Fibroblast of peridontal ligament (primary cell): ENCODE data around the gene C1QTNF1.
"Not testable (repeated sequence)": the region's sequence is repeated elsewhere in the genome, so short reads cannot be mapped to it uniquely, and the experiment has no call there.

Source experiments
- DNase-seq: peaks from one replicate; pipeline ENCODE4 v3.0.0-alpha.2; 2010; ENCODE audit errors: extremely low read depth

The C1QTNF1 gene

DNA sequence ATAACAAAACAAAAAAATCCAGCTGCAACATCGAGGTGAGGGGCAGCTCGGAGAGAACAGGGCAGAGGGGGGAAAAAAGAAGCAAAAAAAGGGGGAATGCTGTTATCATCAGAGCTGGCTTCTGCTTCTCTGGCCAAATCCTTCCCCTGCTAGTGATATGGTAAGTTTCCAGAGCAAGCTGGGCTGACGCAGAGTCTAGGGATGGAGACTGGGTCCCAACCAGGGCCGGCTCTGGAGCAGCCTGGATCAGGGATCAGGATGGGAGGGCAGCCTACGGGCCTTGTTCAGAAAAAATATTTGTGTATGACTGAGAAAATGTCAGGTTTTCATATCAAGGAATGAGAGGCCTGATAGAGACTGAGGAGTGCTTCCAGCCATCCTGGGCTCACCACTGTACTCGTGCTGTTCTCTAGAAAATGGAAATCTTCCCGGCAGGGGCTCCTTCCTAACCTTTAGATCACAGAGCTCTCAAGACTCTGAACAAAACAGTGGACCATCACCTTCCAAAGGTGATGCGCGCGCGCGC is 726 bp upstream of the C1QTNF1 start:
- DNase-seq: no peak

DNA sequence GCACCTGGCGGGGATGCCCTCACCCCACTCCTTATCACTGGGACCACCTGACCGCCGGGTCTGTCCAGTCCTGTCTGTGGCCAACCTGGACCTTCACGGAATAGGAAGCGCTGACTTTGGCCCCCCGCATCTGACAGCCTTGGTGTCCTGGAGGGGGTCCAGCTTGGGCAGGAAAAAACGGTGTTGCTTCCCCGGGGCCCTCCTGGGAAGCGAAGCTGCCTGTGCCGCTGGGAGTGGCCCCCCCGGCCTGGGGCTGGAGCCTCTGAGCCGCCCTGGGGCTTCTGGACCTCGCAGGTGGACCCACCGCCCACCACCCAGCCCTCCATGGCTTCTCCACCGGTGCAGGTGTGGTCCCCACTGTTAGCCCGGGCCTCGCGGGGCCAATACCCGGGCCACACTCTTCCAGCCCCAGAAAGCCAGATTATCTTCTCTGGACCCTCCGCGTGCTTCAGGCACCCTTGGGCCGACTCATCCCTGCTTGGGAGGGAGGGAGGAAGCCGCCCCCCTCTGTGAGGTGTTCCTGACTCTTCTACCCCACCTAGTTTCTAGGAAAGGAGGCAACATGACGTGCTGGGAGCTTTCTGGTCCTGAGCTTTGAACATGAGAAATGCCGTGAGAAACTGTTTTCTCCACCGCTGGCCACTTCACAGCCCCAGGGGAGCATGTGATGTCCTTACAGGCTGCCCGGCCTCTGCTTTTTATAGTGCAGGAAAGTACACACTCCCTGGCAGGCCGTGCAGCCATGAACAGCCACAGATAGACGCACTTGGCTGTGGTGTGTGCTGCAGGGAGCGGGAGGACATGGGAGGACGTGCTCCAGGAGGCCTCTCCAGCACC is 1.1 kb downstream of the C1QTNF1 start:
- no peak for DNase-seq

DNA sequence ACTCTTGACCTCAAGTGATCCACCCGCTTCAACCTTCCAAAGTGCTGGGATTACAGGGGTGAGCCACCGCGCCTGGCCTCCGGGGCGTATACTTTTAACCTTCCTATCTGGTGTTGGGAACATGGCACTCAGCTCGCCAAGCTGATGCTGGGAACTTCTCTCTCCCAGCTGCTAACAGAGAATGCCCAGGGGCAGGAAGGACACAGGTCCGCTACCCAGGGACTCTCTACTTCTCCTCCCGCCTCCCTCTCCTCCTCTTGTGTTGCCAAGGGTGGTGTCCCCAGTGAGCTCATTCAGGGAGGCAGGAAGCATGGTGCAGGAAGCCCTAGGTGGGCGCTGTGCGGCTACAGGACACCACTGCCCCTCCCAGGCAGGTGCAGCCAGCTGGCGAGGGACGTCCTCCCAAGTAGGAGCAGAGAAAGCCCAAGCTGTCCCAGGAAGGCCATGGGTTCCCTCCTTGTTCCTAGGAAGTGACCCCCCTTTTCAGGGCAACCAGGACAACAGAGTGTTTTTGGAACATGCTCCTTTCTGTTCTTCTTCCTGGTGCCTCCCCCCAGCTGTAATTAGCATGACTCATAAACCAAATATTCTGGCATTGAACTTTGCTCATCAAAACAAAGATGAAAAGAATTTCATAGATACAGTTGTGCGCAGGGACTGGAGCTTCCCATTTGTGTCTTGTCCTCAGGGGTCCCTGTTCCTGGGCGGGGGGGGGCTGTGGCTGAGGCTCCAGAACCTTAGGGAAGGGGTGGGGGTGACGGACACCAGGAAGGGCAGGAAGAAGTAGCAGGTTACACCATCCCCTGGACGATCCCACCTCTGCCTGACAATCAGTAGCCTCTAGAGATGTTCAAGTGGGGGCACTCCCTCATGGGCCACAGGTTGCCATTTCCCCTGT is 2.7 kb downstream of the C1QTNF1 start:
- DNase-seq: peak; percentile 68

DNA sequence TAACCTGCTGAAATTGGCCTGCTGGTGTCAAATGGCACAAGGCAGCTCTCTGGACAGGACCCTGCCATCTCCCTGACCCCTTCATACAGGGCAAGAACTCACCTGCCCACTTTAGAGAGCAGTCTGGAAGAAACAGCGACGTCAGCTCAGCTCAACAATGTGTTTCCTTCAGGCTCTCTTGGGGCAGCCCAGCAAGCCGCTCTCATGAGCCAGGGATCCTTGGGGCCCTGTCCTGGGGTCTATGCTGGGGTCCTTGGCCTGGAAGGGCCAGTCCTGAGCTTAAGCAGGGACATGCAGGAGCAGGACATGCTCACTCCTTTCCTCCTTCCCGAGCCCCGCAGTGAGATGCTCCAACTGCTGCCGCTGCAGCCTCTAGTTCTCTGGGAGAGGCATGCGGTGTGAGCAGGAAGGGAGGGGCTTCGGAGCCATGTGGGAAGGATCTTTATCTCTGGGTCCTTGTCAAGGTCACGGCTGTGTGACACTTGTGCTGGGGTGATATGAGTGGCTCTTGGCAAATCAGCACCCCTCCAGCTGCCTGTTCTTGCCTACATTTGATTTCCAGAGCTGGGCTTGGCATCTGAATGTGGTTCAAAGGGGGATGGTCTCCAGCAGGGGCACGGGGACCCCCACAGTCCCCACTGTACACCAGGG is 3.4 kb downstream of the C1QTNF1 start:
- no peak for DNase-seq

DNA sequence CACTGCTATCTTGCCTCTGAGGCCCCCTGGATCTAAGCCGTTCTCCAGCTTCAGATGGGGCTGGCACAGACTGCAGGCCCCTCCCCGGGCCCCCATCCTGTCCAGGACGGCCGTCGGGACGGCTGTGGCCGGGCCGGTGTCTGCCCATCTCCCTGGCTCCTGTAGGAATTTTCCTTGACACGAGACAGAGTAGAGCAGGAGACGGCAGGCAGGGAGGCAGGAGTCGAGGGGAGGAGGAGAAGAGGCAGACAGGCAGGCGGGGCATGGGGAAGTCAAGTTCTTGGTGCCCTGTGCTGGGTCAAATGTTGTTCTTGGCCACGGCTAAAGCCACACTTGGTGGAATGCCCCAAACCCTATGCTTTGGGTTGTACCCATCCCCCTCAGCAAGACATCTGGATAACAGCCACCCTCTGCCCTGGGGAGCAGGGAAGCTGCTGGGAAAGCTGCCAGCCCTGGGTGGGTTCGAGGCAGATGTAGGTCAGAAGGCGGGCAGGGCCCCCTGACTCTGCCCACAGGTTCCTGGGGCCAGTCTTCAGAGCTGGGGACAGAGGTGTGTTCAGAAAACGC is 4.0 kb downstream of the C1QTNF1 start:
- DNase-seq: peak; percentile 52

DNA sequence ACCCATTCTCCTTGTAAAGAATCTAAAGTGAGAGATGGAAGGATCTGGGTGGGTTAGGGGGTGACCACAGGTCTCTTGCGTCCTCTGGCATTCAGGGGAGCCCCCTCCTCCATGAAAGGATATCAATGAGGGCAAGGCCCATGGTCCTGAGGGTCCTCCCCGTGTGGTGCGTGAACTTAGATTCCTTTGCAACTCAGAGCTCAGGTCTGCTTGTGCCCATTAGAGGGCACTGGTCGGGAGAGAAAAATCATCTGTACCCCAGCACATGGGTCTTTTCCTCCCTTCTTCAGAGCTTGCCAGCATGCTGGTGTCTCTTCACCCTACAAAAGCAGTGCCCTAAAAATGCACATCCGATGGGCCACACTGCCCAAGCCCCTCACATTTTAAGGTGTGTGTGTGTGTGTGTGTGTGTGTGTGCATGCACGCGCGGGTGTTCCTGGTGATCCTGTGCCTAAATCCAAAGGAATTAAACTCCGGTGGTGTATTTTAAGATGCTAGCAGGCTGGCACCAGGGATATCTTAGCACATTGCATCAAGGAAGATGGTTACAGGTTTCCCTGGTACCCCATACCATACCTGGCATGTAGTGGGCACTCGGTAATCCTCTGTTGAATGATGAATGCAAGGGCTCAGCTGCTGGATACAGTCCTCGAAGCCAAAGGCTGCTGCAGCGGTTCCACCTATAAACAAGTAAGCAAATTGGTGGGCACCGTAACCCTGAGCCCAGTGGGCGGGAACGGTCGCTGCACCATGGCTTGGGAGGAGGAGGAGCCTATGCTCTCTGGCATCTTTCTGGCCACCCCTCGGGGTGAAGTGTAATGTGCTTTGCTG is 4.7 kb downstream of the C1QTNF1 start:
- no peak for DNase-seq

DNA sequence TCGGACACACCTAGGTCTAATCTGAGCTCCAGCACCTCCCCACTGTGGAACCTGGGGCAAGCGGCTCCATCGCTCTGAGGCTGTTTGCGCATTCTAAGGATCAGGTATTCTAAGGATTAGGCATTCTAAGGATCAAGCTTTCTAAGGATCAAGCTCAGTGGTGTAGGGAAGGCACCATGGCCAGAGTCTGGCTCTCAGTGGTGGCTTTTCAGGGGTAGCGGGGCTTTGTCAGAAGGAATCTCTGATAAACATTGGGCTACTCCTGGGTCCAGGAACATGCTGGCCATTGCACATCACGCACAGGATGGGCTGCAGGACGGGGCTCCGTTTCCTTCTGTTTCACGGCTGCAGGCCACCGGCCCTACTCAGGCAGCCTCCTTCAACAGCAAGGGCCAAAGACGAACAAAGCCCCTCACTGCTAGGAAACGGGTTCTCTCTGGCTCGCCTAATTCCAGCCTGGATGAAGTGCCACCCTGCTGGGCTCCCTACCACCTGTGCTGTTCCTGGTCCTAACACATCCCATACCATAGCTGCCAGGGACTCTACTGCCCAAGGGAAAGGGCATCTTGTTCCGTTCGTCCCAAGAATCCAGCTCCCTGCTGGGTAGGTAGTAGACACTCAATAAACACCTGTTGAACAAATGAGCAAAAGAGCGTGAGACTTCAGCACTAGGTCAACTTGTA is 5.5 kb downstream of the C1QTNF1 start:
- no peak for DNase-seq

DNA sequence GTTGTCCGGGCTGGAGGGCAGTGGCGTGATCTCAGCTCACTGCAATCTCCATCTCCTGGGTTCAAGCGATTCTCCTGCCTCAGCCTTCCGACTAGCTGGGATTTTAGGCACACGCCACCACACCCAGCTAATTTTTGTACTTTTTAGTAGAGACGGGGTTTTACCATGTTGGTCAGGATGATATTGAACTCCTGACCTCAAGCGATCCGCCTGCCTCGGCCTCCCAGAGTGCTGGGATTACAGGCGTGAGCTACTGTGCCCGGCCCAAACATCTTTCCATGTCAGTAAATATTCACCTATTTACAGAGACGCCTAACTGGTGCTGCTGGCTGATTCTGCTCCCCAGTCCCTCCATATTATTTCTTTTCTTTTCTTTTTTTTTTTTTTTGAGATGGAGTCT is 6.7 kb downstream of the C1QTNF1 start:
- DNase-seq: not testable (repeated sequence)

DNA sequence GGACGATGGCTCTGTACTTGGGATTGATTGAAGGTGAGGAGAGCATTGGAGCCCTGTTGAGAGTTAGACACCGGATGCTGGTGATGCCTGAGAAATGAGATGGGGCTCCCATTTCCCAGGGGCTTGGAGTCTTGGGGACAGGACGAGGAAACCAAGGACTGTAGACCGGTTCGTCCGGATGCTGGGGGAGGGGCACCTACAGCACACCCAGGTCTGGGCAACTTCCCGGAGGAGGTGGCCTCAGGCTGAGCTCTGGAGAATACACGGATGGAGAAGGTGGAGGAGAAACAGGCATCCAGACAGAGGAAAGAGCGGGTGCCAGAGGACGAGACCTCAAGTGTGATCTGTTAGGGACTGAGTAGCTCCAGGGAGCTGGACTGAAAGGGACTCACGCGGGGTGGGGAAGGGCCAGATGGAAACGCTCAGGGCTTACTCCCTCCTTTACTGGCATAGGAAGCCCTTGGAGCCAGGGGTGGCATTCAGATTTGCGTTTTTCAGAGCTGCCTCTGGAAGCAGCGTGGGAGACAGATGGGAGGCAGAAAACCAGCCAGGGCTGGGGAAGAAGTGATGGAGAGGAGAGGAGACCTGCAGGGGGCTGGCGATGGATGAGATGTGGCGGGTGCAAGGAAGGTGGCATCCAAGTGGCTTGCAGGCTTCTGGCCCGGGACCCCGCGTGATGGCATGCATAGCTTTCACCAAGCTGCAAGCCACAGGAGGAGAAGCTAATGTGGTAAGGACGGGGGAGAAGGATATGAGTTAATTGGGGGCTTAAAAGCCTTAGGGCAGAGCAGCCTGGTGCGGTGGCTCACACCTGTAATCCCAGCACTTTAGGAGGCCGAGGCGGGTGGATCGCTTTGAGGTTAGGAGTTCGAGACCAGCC is 8.3 kb downstream of the C1QTNF1 start:
- DNase-seq: no peak

DNA sequence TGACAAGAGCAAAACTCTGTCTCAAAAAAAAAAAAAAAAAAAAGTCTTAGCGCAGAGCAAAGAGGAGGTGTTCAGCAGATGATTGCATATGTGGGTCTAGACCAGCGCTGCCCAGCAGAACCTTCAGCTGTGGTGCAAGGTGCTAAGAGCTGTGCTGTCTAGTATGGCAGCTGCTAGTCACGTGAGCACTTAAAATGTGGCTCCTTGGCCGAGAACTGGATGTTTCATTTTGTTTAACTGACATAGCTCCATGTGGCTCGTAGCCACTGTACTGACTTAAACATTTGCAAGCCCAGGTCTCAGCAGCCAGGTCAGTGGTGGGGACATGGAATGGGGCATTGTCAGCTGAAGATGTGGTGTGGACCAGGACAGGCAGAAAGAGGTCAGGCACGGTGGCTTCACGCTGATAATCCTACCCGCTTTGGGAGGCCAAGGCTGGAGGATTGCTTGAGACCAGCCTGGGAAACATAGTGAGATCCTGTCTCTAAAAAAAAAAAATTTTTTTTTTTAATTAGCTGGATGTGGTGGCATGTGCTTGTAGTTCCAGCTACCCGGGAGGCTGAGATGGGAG is 9.2 kb downstream of the C1QTNF1 start:
- DNase-seq: no peak

DNA sequence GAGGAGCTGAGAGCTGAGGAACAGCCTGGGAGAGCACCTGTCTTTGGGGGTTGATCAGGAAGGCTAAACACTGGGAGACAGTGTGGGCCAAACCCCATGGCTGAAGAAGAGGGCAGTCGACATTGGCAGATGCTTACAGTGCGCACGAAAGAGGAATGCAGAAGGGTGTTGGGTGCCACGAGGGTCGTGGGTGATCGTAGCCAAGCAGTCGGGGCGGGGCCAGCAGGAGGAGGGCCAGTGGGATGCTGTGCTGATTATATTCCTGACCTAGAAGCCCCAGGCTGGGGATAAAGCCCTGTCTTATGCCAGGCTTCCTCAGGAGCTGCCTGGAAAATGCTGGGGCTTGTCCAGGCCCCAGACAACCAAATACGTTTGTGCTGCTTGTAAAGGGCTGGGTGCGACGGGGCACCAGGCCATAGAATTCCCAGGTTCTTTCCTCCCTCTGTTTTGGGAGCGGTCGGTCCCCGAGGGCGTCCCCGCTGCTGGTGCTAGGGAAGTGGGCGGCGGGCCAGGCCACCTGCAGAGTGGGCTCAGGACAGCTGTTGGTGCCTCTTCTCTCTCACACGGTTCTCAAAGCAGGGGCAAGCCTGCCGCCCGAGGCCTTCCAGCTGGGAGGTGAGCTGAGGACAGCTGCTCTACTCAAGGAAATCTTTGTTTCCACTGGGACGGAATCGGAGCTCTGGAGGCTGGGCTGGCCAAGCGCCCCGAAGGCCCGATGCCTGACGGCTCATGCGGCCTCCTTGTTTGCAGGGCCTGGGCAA is 10.0 kb downstream of the C1QTNF1 start:
- no peak for DNase-seq

DNA sequence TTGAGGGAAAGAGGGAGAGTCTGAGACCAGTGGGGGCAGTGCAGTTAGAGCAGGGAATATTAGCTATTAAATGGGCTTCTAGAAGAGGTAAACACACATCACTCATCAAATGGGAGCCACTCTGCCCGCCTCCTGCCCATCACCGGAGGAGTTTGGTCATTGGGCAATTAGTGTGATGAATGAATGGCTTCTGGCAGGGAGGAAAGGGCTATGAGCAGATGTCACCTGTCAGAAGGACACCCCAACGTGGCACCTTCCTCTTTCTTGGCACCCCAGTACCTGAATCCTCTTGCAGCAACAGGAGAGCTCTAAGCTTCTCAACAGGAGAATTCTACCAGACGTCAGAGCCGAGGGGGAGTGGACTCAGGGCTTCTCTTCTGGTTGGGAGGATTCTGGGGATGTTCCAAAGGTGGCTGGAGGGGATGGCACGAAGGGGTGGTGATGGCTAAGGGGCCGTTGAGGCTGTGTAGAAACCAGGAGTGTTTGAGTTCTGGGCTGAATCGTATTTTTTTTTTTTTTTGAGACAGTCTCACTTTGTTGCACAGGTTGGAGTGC is 11.0 kb downstream of the C1QTNF1 start:
- no peak for DNase-seq

DNA sequence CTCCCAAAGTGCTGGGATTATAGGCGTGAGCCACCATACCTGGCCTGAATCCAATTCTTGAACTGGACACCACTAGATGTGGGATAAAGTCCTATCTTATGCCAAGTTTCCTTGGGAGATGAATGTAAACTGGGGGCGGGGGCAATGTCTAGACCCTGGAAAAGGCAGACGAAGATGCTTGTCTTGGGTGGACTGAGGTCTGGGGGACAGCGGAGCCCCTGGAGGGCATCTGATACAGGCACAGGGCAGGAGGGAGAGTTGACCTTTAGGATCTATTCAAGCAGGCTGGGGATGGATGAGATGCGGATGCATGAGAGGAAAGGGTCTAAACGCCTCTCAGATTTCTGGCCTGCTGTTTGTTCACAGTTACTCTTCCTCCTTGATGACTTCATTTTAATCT is 11.7 kb downstream of the C1QTNF1 start:
- DNase-seq: no peak

DNA sequence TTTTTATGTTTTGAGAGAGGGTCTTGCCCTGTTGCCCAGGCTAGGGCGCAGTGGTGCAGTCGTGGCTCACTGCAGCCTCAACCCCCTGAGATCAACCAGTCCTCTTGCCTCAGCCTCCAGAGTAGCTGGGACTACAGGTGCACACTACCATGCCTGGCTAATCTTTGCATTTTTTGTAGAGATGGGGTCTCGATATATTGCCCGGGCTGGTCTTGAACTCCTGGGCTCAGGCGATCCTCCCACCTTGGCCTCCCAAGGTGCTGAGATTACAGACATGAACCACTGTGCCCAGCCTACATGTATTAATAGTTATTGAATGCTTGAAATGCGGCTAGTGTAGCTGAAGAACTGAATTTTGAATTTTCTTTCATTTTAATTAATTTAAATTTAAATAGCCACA is 12.2 kb downstream of the C1QTNF1 start:
- DNase-seq: no peak

DNA sequence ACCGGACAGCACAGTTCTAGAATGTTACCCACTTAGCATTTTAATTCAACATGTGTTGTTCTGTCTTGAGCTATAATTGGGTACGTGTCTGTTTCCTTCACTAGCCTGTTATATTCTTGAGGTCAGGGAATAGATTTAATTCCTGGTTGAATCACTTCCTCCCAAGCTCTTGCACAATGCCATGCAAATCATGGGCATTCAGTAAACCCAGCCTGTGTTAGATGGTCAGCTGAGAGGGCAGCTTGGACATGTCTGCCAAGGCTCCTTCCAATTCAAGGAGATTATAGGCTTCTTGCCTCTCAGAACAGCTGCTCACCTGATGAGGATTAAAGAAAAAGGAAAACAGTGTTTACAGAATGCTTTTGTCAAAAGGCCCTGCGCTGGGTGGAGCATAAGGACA is 12.6 kb downstream of the C1QTNF1 start:
- DNase-seq: peak; percentile 95

DNA sequence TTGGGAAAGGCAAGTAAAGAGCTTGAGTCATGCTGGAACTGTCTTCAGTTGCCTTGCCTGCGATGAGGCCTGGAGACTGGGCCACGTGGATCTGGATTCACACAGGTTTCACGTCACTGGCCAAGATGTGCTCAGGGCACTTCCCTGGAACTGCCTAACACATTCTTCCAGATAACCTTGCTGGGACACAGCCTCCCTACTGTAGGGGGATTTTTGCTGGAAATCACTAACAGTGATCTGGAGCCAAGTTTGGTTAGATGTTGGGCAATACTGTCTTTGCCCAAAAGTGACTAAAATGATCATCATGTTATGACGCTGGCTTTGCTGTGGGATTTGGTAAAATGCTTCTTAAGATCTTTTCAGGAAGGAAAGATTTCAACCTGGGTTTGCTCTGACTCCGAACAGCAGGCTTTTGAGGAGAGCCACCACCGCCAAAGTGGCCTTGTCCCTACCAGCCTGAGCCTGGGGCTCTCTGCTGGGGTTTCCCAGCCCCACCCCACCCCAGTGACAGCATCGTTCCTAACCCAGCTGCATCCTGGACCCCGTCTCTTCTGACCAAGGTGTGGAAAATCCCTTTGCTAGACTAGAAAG is 14.7 kb downstream of the C1QTNF1 start:
- DNase-seq: peak; percentile 98

DNA sequence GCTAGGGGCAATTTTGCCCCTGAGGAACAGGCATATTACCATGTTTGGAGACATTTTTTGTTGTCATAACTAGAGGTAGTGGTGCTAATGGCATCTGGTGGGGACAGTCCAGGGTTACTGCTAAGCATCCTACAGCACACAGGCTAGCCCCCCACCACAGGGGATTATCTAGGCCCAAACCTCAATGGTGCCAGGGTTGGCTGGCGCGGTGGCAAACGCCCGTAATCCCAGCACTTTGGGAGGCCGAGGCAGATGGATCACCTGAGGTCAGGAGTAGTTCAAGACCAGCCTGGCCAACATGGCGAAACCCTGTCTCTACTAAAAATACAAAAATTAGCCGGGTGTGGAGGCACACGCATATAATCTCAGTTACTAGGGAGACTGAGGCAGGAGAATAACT is 15.2 kb downstream of the C1QTNF1 start:
- no peak for DNase-seq

DNA sequence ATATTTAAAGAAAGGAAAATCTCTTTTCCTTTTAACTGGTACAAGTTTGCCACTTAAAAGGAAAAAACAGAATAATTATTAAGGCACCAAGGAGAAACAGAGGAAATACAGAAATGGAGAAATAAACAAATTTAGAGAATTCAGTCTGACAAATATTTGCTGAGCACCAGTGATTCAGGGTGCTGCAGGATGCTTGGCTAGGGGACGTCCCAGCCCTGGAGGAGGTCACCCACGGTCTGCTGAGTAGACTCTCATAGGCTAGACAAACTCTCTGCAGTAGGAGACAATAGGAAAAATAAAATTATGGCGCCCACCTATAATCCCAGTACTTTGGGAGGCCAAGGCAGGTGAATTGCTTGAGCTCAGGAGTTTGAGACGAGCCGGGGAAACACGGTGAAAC is 15.9 kb downstream of the C1QTNF1 start:
- no peak for DNase-seq
